Measurements from ENCODE around the gene COX4I2. TPM values are rescaled to one million over a fixed set of nuclear protein-coding genes. Genes with fewer than 3 reads are reported as not detected.

The COX4I2 gene
- total and polyA plus RNA-seq, 2 of the 8 experiments (the other 6 are each of a cell fraction or from before 2014, with no cell fraction given): 0.26 TPM; not detected in 1

- no peak for TF ChIP-seq GABPA (IDR thresholded peaks at IDR 0.05; ENCODE audit: borderline replicate concordance, insufficient read depth, low read length)
- TF ChIP-seq RXRA (IDR thresholded peaks at IDR 0.05; ENCODE audit: insufficient read depth, low read depth, low read length): no peak
- no peak for TF ChIP-seq JUN (IDR thresholded peaks at IDR 0.05; ENCODE audit: low read depth, low read length)
- TF ChIP-seq GTF2F1 (IDR thresholded peaks at IDR 0.05; ENCODE audit: borderline replicate concordance, low read depth, low read length): no peak
These were observed 50.1 kb downstream of the COX4I2 start (continued) for GRCh38 chr20:31687777-31688176.

Data from H1 (cell line).